Glomerular visceral epithelial cell (primary cell): Measurements from ENCODE around the gene FSTL3.

Experiments
- DNase-seq: peaks from one replicate; pipeline ENCODE4 v3.0.0-alpha.2; 2016; ENCODE audit errors: extremely low spot score

The FSTL3 gene

DNA sequence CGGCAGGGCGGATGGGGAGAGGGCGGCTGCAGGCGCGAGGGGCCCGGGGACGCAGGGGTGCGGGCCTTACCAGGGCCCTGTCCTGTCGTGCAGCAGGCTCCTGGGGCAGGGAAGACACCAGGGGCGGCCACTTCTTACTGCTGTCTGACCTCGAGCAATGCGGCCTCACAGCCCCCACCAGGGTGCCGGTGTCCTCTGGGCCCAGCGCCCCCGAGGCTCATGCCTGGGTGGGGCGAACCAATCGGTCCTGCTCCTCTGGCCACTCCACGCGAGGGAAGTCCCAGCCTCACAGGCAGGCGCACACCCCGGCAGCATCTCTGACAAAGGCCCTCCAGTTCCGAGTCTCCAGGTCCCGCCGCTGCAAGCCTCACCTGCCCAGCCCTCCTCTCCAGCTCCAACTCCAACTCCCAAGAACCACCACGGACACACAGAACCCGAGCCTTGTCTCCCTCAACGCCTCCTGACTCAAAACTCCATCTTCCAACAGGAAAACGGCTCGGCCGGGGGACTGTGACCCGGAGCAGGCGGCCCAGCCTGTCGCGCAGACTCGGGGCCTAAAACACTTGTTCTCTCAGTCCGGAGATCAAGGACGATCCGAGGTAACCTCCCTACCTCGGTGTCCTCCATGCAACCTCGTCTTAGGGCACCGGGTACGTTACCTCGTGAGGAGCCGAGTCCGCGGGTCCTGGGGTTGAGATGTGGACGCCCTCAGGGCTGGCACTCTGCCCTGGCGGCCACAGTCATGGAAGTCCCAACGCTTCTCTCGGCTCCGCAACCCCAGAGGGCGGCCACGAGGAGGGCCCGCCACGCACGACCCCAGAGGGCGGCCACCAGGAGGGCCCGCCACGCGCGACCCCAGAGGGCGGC is 30.0 kb upstream of the FSTL3 start:
- no peak for DNase-seq

DNA sequence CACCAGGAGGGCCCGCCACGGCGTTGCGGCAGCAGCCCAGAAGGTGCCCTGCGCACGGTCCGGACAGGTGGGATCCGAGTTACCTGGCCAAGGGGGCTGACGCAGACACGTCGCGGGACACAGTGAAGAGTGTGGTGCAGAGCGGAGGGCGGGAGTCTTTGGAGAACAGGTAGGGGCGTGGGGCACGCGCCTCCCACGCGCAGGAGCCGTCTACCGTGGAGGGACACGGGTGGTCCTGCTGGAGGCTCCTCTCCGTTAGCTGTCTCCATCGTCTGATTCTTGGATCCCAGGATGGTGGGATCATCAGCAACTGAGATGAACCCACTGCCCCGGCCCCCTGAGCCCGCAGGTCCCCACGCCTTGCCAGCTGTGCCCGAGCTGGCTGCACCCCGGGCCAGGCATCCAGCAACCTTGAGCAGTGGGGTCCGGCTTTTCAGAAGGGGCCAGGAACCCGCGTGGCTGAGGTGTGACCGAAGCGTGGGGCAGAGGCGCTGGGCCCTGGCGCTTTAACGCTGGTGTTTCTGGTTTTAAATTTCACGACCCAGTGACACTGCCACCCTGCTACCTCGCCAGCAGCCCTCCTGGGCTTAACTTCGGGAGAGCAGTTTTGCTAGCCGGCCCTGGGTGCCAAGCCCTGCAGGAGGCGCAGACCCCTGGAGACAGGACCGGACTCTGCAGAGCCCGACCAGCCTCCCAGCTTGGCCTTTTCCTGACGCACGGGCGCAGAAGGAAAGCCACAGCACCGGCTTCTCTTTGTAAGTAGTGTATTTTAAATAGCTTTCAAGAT is 29.2 kb upstream of the FSTL3 start:
- DNase-seq = no peak

DNA sequence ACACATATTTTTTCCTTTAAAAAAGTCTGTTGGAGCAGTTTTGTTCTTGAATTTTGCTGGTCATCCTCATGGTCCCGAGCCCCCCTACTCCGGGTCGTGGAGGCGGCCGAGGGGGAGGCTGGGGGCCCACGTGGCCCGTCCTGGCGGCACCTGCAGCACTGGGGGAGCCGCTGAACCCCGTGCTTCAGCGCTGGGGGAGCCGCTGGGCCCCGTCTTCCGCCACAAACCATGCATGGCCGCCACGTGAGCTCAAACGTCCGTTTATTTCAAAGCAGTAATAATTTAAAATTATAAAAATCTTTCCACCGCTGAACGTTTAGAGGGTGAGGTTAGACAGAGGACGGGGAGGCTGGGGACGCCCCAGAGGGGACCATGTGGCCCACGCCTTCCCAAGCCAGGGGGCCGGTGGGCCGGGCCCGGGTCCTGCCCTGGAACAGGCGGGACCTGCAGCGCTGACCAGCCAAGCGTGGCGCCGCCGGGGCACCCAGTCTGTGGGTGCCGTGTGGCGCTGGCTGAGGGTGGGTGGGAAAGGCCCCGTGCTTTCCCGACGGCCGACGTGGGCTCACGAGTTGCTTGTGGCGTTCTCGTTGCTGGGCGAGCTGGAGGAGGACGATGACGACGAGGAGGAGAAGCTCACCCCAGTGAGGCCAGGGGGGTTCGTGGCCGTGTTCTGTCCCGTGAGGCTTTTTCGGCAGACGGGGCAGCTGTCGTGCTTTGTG is 28.5 kb upstream of the FSTL3 start:
- no peak for DNase-seq

DNA sequence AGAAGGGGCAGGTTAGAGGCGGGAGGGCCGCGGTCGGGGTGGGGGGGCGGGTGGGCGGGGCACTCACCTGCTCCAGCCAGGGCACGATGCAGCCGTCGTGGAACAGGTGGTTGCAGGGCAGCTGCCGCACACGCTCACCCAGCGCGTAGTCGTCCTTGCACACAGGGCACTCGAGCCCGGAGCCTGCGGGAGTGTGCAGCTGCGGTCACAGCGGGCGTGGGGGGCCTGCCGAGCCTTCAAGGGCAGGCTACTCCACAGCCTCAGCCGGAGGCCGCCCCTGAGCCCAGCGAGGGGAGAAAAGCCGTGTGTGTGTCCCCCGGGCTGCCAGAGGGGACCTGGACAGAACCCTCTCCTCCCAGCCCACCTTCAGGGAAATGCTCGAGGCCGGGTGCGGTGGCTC is 27.9 kb upstream of the FSTL3 start:
- no peak for DNase-seq

DNA sequence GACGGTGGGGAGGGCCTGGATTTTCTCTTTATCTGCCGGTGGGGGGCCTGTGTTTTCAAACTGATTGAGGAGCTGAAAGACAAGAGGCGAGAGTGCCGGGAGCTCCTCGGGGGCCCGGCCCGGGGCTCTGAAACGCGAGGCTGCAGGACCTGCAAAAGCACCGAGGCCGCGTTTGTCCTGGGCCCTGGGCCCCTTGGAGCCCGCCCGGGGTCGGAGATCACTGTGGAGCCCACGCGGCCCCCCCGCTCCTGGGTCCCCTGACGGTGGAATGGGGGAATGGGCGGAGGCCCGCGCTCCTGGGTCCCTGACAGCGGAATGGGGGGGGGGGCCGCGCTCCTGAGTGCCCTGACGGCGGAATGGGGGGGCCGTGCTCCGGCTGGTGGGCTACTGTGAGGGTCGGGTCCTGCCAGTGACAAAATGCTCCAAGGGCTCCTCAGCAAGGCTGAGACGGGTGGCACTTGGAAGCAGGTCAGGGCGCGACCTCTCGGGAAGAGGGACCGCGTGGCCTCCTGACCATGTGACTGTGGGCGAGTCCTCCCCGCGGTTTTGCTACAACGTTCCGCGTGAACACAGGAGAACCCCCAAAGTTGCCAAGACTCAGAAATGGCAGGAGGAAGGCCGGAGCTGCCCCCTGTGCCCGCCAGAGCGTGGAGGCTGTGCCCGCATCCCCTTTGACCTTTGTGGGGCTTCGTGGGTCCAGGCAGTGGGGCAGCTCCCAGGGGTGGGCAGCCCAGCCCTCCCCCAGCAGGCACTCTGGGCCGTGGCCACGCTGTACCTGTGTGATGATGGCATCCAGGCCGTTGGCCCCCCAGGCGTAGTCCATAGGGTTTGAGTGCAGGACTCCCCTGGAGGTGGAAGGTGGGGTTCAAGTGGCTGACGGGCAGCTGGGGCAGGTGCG is 27.0 kb upstream of the FSTL3 start:
- DNase-seq = no peak

DNA sequence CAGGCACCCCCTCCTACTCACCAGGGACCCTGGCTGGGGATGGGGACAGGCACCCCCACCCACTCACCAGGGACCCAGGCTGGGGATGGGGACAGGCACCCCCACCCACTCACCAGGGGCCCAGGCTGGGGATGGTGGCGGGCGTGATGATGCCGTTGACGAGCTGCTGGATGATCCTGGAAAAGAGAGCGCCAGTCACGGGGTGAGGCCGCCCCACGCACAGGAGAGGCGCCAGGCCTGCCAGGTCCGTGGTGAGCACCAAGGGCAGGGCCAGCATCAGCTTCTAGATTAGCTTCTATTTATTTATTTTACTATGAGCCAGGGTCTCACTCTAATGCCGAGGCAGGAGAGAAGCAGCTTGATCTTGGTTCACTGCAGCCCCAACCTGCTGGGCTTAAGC is 26.1 kb upstream of the FSTL3 start:
- DNase-seq = no peak

DNA sequence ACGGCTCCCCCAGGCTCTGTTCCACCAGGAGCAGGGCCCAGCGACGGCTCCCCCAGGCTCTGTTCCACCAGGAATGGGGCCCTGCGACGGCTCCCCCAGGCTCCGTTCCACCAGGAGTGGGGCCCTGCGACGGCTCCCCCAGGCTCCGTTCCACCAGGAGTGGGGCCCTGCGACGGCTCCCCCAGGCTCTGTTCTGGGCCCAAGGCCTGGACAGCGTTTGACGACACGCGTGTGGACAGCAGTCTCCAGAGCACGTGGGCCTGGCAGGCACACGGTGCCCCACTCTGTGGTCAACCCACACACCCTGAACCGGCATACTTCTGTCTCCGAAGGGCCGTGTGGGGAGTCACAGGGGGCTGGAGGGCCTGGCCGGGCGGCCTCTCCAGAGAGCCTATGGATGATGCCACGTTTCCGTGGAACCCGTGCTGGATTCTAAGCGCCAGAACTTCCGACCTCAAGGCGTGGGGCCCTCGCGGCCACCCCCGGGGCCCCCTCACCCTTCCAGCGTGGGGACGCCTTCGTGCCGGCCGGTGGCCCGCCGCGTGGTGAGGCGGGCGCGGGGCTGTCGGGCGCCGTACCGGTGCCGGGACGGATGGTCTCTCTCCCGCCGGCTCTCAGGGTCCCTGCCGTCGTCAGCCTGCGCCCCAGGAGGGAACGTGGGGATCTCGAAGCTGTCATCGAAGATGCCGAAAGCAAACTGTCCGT is 24.9 kb upstream of the FSTL3 start:
- DNase-seq = no peak

DNA sequence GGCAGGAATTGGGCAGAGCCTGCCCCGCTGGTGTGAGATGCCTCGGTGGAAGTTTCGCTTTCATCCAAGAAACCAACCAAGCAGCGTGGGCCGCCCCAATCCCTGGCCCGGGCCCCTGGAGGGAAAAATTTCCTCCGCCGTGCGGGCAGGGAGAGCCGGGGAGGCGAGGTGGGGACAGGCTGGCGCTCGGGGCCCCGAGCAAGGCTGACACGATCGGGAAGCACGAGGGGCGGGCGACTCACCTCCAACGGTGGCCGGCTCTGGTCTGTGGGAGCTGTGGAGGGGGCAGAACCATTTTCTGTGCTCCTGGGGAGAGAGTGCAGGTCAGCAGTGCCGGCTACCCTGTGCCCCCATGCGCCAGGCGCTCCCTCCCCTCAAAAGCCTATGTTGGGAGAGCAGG is 24.2 kb upstream of the FSTL3 start:
- no peak for DNase-seq

DNA sequence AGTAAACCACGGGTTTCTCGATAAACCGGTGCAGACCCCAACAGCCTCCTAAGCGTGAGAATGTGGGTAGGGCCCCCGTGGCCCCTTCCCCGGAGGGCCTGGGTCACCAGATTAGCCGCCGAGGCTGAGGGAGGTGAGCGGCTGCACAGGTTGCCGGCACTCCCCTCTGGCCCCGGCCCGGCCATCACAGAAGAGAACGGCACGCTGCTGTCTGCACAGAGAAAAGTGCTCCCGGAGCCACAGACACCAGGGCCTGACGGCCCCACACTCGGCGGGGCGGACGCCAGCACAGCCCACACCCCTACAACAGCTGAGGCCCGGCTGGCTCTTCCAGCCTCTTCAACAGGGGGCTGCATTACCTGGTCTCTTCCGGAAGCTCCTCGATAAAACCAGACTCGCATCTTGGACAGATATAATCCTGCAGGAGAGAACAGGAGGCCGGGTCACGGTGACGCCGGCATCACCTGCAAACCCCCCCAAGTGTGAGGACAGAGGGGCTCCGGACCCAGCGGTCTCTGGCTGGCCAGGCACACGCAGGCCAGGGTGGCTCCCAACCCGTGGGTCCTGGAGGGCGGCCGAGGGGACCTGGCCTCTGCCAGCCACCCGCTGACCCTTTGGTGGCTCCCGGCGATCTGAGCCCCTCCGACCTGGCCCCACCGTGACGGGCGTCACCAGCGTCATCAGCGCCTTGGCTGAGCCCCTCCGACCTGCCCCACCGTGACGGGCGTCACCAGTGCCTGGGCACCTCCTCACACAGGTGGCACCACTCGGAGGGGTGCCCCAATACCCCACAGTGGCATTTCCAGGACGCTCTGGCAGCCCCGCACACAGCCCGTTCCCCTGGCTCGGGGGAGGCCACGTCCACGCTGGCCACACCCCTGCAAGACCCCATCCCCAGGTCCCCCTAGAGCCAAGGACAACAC is 23.5 kb upstream of the FSTL3 start:
- no peak for DNase-seq

DNA sequence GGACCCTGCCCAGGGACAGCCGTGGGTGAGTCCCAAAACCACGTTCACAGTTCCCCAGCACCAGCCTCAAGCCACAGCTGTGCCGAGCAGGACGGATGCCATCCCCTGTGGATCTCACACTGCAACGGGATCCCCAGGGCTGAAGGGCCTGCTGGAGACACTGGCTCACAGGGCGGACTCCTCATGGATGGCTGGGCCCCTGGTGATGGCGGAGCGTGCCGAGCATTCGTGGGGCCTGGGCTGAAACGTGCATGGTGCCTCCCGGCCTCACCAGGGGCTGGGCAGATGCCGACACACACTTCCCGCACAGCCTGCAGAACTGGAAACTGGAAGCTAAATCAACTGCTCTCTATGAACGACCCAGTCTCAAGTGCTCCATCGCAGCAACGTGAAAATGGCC is 22.8 kb upstream of the FSTL3 start:
- no peak for DNase-seq

DNA sequence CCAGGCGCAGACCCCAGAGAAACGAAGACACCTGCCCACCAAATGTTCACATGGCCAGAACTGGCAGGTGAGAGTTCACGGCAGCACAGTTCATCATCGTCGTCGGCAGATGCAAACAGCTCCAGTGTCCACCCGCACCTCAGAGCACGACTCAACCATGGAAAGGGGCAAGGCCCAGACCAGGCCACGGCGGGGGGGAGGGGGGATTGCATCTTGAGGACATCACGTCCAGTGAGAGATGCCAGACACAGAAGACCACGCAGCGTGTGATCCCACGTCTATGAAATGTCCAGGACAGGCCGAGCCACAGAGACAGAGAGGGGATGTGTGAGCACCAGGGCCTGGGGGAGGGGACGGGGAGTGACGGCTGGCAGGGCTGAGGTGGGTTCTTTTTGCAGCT is 20.5 kb upstream of the FSTL3 start:
- DNase-seq = no peak

DNA sequence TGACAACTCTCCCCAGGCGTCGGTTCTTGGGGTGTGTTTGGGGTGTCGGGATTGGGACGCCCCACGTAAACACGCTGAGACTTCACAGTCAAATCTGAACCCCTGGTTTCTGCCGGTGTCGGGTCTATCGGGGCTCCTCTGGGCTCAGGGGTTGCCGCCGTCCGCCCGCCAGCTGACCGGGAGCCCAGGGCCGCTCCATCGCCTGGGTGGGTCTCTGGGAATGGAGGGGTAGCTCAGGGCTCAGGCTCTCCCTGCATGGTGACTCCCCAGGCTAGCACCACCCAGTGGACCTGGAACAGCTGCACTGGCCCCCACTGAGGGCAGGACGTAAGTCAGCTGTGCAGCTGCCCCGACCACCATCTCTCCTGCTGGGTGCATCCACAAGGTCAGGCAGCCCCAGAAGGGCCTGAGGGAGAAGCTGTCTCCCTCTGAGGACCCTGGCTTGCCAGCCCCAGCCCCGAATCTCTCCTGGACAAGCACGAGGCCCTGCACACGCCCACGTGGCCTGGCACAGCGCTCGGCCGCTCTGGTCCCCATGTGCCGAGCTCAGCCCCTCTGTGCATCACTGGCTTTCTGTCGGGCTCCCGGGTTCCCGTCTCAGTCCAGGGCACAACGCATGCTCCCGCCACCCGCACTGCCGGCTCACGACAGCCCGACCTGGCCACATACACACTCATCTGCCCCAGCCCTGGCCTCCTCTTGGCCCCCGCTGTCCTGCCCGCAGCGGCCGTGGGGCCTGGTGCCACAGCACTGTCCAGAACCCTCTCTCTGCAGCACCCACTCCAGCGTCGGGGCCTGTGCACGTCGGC is 19.2 kb upstream of the FSTL3 start:
- DNase-seq = no peak

DNA sequence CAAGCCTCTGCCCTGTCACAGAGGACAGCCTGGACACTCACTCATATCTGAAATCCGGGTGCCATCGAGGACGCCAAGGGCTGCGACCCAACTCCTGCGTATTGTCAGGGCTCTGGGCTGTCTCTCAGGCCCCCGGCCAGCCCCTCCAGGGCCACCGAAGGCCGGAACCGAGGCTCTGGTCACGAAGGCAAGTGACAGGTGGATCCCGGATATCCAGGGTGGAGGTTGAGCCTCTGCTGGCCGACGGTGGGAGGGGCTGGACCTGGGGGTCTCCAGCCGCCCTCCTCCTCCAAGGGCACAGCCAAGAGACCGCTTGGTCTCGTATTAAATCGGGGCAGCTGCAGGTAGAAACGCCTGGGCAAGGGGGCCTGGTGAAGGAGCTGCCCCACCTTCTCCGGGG is 18.6 kb upstream of the FSTL3 start:
- DNase-seq = no peak

DNA sequence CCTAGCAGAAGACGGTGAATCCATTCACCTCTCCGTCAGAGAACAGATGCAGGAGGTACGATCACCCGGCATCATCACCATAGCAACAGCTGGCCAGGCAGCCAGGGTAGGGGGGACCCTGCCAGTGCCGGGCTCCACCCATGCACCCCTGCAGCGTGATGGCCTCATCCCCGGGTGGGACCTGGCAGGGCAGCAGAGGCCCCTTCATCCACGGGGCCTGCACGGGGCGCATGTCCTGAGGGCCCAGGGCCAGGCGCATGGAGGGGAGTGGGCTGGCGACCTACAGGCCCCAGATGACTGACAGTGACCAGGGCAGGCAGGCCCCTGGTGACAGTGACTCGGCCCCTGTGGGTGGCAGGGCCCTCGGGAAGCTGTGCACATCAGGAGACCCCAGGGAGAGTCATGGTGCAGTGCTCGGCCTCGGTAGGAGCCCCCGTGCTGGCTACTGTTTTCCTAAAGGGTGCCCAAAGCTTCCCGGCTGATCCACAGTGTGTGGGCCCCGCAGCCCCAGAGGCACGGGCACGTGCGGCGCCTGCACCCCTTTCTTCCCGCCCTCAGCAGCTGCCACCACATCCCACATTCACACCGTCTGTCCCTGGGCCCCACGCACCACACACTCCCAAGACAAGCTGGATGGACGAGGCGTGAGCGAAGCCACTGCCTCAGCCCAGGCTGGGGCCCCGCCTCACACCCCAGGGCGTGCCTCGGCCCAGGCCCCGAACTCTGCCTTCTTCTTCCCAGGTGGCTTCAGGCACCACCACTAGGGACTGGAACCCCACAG is 17.9 kb upstream of the FSTL3 start:
- no peak for DNase-seq

DNA sequence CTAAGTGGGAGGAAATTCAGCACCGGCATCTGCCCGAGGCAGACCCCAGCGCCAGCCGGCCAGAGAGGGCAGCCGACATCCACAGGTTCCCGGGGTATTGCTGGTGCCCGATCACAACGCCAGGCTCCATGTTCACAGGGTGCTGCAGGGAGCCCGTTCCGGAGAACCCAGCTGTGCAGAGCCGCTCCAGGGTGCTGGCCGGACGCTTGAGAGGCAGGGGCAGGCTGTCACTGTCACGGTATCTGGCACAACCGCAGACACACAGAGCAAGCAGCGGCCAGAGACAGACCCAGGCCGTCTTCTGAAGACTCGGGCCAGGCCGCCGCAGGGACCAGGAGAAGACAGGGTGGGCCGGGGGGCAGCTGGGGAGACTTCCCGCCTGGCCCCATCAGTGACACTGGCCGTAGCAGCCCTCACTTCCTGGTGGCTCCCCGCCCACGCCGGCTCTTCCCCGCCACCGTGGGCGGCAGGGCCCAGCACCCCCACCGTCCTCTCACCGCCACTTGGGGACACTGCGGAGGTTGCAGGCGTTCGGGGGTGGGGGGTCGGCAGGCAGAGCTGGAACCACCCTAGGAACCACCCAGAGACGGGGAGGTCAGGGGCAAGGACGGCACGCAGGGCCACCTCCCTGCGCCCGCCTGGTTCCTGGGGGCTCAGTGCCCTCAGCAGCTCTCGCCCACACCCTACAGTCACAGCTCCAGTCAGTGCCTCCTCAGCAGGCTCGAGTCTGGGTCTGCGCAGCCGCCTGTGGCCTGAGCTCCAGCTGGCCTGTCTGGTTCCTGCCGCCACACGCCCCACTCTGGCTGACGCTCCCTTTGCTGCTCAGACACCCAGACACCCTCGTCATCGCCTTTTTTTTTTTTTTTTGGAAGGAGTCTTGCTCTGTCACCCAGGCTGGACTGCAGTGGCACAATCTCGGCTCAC is 17.0 kb upstream of the FSTL3 start:
- DNase-seq = no peak

DNA sequence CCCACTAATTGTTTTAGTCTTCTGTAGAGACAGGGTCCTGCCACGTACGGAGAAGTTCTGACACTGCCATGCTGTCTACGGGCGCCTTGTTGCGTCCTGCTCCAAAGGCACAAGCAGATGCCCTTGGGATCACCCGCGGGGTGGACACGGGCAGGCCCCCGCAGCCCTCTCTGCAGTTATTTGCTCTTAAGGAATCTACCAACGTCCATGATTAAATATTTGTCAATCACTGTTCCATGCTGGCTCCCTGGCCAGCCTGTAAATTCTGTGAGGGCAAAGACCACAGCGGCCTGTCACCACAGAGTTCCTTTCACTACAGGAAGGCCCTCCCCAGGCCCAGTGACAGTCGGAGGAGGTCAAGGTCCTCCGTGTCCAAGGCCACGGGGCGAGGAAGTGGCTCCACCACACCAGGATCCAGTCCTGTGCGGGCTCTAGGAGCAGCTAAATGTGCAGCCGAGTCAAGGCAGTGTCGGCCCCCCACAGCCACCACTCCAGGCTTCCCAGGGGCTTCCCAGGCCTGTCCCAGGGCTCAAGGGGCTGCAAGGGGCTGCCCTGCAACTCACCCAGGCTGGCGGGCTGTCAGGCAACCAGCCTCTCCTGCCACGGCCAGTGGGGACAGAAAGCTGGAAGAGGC is 15.3 kb upstream of the FSTL3 start:
- DNase-seq = no peak
